Stimulated activated CD8-positive, alpha-beta memory T cell treated with anti-CD3 and anti-CD28 coated beads, Interleukin-4, amount 100 ng/mL, for 48 hours (primary cell): ENCODE measurements around the gene VTCN1.
"Not testable (repeated sequence)": the region's sequence is repeated elsewhere in the genome, so short reads cannot be mapped to it uniquely, and the experiment has no call there.

Experiments
- DNase-seq: peaks from one replicate; pipeline ENCODE4 v3.0.0-alpha.2; 2020

Gene VTCN1

DNA sequence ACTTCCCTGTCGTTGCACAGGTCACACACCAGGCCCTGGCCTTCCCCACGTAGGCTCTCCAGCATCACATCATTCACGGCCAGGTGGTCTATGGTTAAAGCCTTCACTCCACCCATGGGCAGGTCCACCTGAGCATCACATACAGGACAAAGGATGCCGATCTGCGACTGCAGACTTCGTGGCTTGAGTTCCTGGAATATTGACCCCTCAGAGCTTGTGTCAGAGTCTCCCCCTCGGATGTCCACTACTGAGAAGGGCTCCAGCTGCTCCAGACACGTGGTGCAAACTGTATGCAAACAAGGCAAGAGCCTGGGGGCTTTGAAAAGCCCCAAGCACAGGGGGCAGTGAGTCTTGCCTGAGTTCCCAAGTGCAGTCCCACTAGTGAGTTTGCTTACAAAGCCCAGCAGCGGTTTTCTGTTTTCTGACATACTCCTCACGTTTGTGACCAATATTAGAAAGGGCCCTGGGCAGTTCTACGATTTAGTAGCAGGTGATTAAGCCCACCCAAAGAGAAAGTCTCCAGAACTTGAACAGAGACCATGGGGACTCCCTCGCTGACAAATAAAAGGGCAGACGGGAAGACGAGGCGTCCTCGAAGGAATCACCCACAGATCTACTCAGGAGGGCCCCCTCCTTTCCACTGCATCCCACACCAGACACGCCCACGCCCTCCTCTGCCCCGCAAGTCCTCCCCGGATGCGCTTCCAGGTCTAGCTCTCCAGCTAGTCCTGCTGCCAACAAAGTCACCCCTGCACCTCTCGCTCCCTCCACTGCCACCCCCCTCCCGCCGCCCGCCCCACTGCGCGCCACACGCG is 89.7 kb downstream of the VTCN1 start:
- DNase-seq = no peak

DNA sequence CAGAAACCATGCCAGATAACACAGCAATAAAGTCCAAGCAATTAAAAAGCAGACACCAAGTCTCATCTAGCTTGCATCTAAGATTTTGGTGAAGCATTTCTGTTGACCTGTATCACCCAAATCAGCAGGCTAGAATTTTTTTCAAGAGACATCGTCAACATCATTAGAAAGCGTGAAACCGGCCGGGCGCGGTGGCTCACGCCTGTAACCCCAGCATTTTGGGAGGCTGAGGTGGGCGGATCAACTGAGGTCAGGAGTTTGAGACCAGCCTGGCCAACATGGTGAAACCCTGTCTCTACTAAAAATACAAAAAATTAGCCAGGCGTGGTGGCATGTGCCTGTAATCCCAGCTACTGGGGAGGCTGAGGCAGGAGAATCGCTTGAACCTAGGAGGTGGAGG is 91.6 kb downstream of the VTCN1 start:
- DNase-seq = not testable (repeated sequence)

DNA sequence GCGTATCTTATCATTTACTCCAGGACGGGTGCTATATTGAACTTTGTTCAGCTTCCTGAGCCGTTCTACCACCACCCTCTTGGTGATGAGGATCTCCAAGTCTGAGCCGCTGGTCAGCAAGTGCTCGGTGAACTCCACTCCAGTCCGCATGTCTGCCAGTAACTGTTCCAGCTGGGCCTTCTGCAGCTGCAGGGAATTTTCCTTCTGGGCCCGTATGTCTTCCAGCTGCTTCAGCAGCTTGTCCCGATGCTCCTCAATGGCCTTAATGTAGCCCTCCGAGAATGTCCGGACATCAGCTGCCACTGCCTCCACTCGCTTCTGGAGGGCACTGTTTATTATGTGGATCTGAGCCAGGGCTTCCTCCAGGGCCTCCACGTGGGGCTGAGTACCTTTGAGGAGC is 92.6 kb downstream of the VTCN1 start:
- DNase-seq = no peak

GRCh38 chr1:117117697-117118096 is 93.0 kb downstream of the VTCN1 start:
- no peak for DNase-seq

DNA sequence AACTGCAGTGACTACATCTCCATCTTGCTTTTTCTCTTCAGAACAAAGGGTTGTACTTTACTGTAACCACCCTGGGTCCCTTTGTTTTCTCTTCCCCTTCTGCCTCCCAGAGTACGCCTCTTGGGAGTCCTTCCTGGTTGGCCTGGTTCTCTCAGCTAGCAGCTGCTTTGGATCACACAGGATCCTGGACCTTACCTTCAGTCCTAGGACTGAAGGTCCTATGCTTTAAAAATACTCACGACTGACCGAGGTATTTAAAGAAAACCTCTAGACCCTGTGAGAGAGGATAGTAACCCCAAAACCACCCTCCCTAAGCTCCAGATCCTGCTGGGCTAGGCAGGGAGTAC is 94.0 kb downstream of the VTCN1 start:
- no peak for DNase-seq

- no peak for DNase-seq
Measured at GRCh38 chr1:117116090-117116783, 94.5 kb downstream of the VTCN1 start.

- no peak for DNase-seq
Measured at GRCh38 chr1:117114877-117115276, 95.8 kb downstream of the VTCN1 start.

GRCh38 chr1:117113199-117113598 is 97.5 kb downstream of the VTCN1 start:
- no peak for DNase-seq

DNA sequence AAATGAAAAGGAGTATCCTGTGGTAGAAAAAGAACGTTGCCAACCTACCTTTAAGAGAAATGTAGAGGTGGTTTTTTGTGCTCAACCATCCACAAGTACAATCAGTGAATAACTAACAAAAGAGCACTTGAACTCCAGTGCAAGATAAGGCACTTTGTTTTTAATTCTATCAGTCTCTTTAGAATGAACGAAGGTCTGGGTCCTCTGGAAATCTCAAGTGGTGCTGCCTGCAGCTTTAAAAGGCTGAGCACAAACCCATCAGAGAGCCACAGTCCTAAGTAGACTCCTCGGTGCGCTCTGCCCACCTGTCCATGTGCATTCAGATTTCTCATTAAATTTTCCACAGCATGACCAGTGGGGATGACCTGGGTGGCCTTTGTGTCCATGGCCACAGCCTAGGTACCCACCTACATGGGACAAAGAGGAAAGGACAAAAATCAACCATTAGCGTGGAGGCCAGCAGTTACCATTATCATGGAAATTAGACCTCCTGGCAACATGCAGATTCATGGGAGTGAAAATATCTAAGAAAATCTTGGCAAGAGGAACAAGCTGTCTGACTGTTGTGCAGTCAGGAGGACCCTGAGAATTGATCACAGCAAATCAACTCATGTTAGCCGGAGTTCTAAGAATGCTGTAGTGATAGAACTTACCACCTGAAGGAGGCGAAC is 98.5 kb downstream of the VTCN1 start:
- no peak for DNase-seq

- DNase-seq = no peak
Measured at GRCh38 chr1:117110774-117111173, 100.0 kb downstream of the VTCN1 start.

DNA sequence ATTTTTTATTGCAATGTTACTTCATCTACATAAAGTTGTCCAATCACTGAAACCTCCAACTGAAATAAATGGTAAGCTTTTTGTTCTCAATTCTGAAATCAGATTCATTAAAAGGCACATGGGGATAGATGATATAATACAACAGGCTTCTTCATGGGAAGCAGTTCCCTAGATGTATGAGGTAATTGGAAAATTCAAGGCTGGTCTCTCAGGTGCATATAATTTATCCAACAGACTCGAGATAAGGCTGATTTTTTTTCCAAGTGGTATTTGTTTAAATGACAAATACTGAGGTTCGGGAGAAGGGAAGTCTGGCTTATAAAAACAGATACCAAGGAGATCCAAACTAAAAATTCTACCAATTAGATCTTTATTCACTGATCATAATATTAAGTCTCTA is 103.4 kb downstream of the VTCN1 start:
- DNase-seq = no peak

GRCh38 chr1:117106478-117106877 is 104.2 kb downstream of the VTCN1 start:
- DNase-seq = no peak

DNA sequence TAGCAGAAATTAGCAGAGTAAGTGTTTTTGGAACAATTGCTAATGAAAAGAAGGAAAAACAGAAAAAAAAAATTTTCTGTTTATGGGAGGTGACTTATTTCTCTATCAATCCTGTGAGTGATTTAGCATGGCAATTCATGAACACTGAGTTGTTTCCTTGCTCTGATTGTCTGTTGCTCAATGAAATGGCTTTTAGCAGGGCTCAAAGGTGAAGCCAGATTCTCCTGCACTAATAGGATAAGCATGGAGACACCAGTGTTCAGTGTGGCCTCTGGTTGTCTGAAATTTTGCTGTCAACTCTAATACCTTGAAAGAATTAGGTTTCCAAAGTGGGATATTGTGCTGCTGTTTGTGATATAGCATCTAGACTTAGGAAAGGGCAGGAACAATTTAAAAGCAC is 105.0 kb downstream of the VTCN1 start:
- no peak for DNase-seq

GRCh38 chr1:117104986-117105385 is 105.7 kb downstream of the VTCN1 start:
- DNase-seq = no peak

- DNase-seq = not testable (repeated sequence)
Measured at GRCh38 chr1:117101858-117102257, 108.9 kb downstream of the VTCN1 start.

GRCh38 chr1:117101334-117101733 is 109.4 kb downstream of the VTCN1 start:
- DNase-seq = no peak

DNA sequence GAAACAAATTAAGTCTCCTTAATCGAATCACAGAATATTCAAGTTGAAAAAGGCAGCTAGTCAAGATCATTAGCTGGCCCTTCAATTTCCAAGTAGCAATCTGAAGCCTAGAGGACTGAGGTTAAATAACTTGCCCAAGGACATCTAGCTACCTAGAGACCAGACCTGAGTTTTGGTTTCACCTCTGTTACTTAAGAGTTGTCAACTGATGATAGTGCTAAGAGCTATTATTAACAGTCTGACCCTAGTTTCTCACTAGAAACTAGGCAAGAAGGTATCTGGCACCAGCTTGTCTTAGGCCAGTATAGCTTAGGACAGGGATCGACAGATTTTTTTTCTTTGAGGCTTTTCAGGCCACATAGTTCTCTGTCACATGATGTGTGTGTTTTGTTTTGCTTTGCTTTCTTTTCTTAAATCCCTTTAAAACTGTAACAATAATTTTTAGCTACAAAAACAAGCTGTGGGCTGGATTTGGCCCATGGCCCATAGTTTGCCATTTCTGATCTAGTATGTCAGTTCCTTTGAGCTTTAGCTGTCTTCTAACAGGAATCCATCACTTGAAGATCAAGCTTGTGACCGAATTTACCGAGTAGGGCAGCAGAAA is 112.3 kb downstream of the VTCN1 start:
- no peak for DNase-seq

GRCh38 chr1:117097443-117097842 is 113.3 kb downstream of the VTCN1 start:
- no peak for DNase-seq

- DNase-seq = no peak
Measured at GRCh38 chr1:117096951-117097408, 113.7 kb downstream of the VTCN1 start.

GRCh38 chr1:117094841-117095604 is 115.7 kb downstream of the VTCN1 start:
- no peak for DNase-seq

DNA sequence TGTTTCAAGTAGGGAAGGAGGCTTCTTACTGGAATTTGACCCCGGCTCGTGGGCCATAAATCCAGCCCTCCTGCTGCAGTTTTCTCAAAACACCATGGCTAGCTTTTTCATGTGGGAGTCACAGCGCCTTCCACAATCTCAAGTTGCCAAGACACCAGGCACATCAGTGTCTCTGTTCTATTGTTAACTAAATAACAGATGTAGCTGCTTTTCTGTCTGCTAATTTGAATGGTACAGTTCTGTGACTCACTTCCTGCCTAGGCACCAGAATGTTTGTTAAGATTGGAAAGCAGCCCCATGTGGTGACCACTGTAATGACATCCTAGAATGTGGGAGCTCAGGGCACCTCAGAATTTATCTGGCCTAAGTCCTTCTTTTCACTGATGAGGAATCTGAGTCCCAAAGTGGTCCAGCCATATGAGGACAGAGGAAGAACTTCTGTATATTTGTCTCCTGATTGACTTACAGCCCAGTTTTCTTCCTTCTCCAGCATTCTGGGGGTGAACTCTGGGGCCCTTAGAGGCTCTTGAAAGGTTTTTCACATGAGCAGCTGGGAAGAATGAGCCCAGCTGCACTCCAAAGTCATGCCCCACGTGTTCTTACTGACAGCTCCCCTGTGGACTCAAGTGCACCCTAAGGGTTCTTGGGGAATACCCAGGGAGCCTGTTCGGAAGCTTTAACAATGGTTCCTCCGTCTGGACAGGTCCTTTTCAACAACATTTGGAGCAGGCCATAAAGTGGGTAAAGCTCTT is 116.7 kb downstream of the VTCN1 start:
- peak; percentile 35 for DNase-seq
